NB4 (cell line): ENCODE data around the gene ARFGEF2.

Source experiments
- DNase-seq: peaks from one replicate; pipeline ENCODE4 v3.0.0; 2010; ENCODE audit warnings: low read depth
- H3K4me3 ChIP-seq: one replicate; pipeline ENCODE4 v1.5.1; 2011; ENCODE audit warnings: mild to moderate bottlenecking, low read depth, low read length, moderate library complexity
- MYC ChIP-seq: IDR thresholded peaks from 2 replicates; pipeline ENCODE4 v1.6.1; 2011; ENCODE audit warnings: low read depth, low read length
- POLR2A ChIP-seq: IDR thresholded peaks from 2 replicates; pipeline ENCODE4 v1.6.1; 2011; ENCODE audit warnings: mild to moderate bottlenecking; ENCODE audit not compliant: insufficient read length; ENCODE audit errors: extremely low read depth
- TF ChIP-seq, protein P1 (sequence below): IDR thresholded peaks from one replicate; pipeline ENCODE4 v1.5.1; 2012; ENCODE audit warnings: low read depth, low read length
- TF ChIP-seq, protein P2 (sequence below): IDR thresholded peaks from 2 replicates; pipeline ENCODE4 v1.6.1; 2011; ENCODE audit warnings: low read depth, low read length

The ARFGEF2 gene

DNA sequence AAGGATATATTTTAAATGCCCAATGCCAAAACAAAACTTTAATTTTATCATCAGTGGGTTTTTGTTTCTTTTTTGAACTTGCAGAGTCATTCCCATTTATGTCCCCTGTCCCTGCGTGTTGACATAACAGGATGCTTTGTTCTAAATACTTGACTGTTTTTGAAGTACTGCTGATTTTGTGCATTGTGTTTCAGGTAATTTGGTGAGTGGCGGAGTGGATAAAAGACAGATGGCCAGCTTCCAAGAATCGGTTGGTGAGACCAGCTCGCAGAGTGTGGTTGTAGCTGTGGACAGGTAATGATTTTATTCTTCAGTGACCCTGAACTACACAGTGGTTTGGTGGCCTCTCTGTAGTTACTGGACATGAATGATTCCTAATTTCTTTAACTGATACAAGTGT, 74.1 kb downstream of the ARFGEF2 start:
- DNase-seq, result no peak
- no peak overlapping the region for H3K4me3 ChIP-seq
- no peak for TF ChIP-seq MYC
- no peak for TF ChIP-seq POLR2A
- TF ChIP-seq, protein P1, sequence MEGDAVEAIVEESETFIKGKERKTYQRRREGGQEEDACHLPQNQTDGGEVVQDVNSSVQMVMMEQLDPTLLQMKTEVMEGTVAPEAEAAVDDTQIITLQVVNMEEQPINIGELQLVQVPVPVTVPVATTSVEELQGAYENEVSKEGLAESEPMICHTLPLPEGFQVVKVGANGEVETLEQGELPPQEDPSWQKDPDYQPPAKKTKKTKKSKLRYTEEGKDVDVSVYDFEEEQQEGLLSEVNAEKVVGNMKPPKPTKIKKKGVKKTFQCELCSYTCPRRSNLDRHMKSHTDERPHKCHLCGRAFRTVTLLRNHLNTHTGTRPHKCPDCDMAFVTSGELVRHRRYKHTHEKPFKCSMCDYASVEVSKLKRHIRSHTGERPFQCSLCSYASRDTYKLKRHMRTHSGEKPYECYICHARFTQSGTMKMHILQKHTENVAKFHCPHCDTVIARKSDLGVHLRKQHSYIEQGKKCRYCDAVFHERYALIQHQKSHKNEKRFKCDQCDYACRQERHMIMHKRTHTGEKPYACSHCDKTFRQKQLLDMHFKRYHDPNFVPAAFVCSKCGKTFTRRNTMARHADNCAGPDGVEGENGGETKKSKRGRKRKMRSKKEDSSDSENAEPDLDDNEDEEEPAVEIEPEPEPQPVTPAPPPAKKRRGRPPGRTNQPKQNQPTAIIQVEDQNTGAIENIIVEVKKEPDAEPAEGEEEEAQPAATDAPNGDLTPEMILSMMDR, result no peak
- TF ChIP-seq, protein P2, sequence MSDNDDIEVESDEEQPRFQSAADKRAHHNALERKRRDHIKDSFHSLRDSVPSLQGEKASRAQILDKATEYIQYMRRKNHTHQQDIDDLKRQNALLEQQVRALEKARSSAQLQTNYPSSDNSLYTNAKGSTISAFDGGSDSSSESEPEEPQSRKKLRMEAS, result no peak

DNA sequence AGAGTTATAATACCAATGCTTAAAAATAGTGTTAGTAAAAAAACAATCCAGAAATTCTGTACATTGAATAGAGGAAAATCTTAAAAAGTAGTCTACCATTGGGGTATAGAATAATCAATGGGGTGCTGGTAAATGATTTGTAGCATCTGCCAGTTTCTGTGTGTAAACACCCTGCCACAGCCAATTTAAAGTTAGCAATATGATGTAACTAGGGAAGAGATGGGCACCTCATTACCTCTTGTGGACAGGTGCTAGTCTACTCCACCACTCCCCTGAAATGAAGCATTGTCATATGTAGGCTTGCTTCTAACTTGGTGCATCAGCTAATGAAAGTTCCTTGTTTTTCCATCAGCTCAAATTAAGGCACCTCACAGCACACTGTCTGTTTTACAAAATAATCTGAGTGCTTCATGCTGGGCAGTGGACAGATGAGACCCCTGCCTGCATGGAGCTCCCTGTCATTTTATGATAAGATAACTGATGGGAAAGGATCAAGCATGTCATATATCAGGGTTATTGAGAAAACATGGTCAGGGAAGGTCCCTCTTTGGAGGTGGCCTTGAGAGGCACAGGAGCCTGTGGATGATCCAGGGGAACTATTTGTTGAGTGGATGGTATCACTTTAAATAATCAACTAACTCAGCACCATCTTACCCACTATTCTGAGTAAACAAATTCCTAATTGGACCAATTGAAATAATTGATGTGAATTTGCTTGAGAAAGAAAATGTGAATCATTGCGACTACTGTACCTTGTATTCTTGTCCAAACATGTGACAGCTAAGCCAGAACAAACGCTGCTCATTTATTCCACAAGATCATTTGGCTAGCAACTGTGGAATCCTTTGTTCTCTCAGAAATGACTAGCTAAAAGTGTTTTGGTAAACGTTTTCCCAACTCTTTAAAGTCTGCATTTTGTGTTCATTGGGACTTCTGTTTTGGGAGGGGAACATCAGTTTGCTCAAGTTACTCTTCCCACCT, 78.7 kb downstream of the ARFGEF2 start:
- DNase-seq, result no peak
- TF ChIP-seq, protein P1, result no peak
- TF ChIP-seq MYC, result no peak
- TF ChIP-seq, protein P2, result no peak
- TF ChIP-seq POLR2A, result no peak
- no peak overlapping the region for H3K4me3 ChIP-seq

GRCh38 chr20:49001741-49002140, 80.2 kb downstream of the ARFGEF2 start:
- H3K4me3 ChIP-seq, result no peak overlapping the region
- DNase-seq, result no peak
- TF ChIP-seq, protein P1, result no peak
- no peak for TF ChIP-seq POLR2A
- TF ChIP-seq MYC, result no peak

GRCh38 chr20:49006446-49006980, 85.0 kb downstream of the ARFGEF2 start:
- H3K4me3 ChIP-seq, result no peak overlapping the region
- TF ChIP-seq POLR2A, result no peak
- TF ChIP-seq, protein P1, result no peak
- TF ChIP-seq, protein P2, result no peak
- TF ChIP-seq MYC, result no peak
- no peak for DNase-seq

DNA sequence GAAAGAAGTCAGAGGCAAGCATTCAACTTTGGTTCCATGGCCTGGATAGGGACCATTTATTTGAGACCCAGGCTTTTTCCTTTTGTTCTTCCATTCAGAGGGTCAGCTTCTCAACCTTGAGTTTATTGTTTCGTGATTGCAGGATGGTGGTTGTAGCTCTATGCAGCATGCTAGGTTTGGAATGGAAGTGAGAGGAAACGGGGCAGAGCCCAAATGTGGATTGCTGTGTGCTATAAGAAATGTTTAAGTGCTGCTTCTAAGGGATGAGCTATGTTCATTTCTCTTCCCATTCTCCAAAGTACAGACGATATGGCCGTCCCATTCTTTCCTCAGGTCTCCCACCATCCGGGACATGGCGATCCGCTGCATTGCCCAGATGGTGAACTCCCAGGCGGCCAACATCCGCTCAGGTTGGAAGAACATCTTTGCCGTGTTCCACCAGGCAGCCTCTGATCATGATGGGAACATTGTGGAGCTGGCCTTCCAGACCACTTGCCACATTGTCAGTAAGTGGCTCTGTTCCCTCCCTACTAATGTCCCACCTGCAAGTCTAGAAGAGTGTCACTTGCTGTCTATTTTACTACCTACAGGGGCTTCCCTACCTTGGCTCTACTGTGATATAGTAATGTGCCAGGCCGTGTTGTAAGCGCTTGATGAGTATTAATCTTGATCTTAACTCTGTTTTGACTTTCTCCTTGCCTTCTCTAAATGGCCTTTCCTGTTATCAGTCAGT, 88.6 kb downstream of the ARFGEF2 start:
- no peak for DNase-seq
- no peak overlapping the region for H3K4me3 ChIP-seq
- TF ChIP-seq, protein P2, result no peak
- TF ChIP-seq MYC, result no peak
- TF ChIP-seq, protein P1, result no peak
- no peak for TF ChIP-seq POLR2A
